PFSK-1 (cell line): ENCODE data around the gene MAD1L1.

Experiments used
- FOXP2 ChIP-seq: optimal IDR thresholded peaks from 2 replicates; pipeline ENCODE3; 2011; ENCODE audit warnings: borderline replicate concordance, control low read depth, inconsistent platforms; ENCODE audit not compliant: insufficient read depth; ENCODE audit errors: extremely low read length, extremely low read depth
- POLR2AphosphoS5 ChIP-seq: IDR thresholded peaks from 2 replicates; pipeline ENCODE4 v1.6.1; 2012; ENCODE audit warnings: low read depth, mild to moderate bottlenecking, control low read depth, low read length, moderate library complexity
- SIN3A ChIP-seq: IDR thresholded peaks from 2 replicates; pipeline ENCODE4 v1.6.1; 2012; ENCODE audit warnings: mild to moderate bottlenecking, low read length, moderate library complexity, borderline replicate concordance; ENCODE audit not compliant: insufficient read depth
- TAF1 ChIP-seq: IDR thresholded peaks from 2 replicates; pipeline ENCODE4 v1.6.1; 2012; ENCODE audit warnings: low read length, control low read depth, borderline replicate concordance; ENCODE audit not compliant: insufficient read depth
- TF ChIP-seq, protein P1 (sequence below), 2 experiments: IDR thresholded peaks; 2 replicates each; pipeline versions ENCODE4 v1.6.1 to v1.8.0; 2011 to 2012; ENCODE audit warnings: low read depth in 2 of 2, low read length in 2 of 2, control low read depth in 1 of 2, inconsistent platforms in 1 of 2, mild to moderate bottlenecking in 1 of 2, moderate library complexity in 1 of 2; ENCODE audit not compliant: insufficient read depth in 1 of 2

Gene MAD1L1

DNA sequence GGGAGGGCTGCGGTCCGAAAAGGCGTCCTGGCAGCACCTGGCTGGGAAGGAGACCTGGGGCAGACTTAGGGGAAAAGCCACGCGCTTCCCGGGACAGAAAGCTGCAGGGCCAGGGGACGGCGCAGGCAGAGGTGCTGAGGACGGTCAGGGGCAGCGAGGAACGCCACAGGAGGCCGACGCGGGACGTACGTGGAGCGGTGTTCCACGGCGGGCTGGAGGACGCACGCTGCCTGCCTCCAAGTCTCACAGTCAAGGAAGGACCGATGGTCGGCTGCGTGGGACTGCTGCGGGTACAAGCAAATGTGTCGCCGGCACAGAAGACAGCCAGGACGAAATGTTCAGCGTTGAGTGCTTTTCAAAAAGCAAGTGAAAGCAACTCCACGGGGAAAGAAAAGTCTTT, 317.4 kb downstream of the MAD1L1 start:
- no peak for TF ChIP-seq TAF1
- TF ChIP-seq, protein P1, sequence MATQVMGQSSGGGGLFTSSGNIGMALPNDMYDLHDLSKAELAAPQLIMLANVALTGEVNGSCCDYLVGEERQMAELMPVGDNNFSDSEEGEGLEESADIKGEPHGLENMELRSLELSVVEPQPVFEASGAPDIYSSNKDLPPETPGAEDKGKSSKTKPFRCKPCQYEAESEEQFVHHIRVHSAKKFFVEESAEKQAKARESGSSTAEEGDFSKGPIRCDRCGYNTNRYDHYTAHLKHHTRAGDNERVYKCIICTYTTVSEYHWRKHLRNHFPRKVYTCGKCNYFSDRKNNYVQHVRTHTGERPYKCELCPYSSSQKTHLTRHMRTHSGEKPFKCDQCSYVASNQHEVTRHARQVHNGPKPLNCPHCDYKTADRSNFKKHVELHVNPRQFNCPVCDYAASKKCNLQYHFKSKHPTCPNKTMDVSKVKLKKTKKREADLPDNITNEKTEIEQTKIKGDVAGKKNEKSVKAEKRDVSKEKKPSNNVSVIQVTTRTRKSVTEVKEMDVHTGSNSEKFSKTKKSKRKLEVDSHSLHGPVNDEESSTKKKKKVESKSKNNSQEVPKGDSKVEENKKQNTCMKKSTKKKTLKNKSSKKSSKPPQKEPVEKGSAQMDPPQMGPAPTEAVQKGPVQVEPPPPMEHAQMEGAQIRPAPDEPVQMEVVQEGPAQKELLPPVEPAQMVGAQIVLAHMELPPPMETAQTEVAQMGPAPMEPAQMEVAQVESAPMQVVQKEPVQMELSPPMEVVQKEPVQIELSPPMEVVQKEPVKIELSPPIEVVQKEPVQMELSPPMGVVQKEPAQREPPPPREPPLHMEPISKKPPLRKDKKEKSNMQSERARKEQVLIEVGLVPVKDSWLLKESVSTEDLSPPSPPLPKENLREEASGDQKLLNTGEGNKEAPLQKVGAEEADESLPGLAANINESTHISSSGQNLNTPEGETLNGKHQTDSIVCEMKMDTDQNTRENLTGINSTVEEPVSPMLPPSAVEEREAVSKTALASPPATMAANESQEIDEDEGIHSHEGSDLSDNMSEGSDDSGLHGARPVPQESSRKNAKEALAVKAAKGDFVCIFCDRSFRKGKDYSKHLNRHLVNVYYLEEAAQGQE (IDR thresholded peaks at IDR 0.05; ENCODE audit: insufficient read depth in 1 of 2, low read depth in 2 of 2, low read length in 2 of 2), result no peak
- TF ChIP-seq FOXP2, result no peak
- TF ChIP-seq SIN3A, result no peak
- TF ChIP-seq POLR2AphosphoS5, result no peak

GRCh38 chr7:1914743-1915142, 318.0 kb downstream of the MAD1L1 start:
- no peak for TF ChIP-seq POLR2AphosphoS5
- TF ChIP-seq, protein P1 (IDR thresholded peaks at IDR 0.05; ENCODE audit: insufficient read depth in 1 of 2, low read depth in 2 of 2, low read length in 2 of 2), result no peak
- TF ChIP-seq SIN3A, result no peak
- TF ChIP-seq FOXP2, result no peak

DNA sequence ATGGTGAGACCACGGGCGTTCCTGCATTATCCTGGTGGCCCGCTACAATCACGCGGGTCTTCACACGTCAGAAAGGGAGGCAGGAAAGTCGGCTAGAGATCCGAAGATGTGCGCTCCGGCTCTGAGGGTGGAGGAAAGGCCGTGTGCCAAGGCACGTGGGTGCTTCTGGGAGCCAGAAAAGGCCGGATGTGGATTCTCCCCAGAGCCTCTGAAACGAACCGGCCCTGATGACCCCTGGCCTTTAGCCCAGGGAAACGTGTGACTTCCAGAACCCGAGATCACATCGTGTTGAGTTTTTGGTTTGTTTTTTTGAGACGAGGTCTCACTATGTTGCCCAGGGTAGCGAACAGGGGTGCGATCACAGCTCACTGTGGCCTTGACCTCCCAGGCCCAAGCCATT, 318.4 kb downstream of the MAD1L1 start:
- TF ChIP-seq, protein P1 (IDR thresholded peaks at IDR 0.05; ENCODE audit: insufficient read depth in 1 of 2, low read depth in 2 of 2, low read length in 2 of 2), result no peak
- no peak for TF ChIP-seq SIN3A
- no peak for TF ChIP-seq FOXP2
- TF ChIP-seq TAF1, result no peak
- no peak for TF ChIP-seq POLR2AphosphoS5

DNA sequence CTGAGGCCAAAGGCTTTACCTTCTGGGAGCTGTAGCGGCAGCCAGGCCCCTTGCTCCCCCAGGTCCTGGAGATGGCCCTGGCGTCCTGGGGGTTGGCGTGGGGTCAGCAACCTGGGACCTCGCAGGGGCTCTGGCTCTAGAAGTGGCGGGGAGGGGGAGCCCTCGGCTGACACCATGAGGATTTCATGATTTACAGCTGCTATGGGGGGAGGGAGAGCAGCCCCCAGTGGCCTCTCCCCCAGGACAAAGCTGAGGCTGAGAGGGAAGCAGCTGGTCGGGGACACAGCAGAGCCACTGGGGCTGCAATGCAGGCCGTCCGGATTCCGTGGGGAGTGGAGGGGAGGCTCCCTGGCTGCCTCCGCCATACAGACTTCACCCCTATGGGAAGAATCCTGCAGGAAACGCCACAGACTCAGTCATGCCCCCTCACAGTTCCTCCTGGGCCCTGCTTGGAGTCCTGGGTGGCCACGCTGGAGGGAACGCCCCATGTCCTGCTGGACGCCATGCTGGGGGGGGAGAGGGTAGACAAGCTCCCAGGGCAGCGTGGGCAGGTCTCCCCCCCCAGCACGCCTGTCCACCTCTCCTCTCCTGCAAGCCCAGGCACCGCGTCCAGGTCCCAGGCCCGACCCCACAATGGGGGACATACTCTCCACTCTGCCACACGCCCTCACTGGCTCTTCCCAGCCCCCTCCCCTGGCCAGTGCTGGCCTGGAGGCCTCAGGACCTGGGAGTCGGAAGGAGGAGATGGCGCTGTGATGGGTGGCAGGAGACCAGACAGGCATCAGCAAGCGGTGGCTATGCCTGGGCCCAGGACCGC, 319.1 kb downstream of the MAD1L1 start:
- TF ChIP-seq SIN3A, result no peak
- no peak for TF ChIP-seq FOXP2
- TF ChIP-seq, protein P1 (IDR thresholded peaks at IDR 0.05; ENCODE audit: insufficient read depth in 1 of 2, low read depth in 2 of 2, low read length in 2 of 2), result no peak
- TF ChIP-seq TAF1, result no peak
- TF ChIP-seq POLR2AphosphoS5, result no peak
